SK-N-SH (cell line): ENCODE data around the gene ST6GALNAC3.

ENCODE experiments used
- ELF1 ChIP-seq: IDR thresholded peaks from 2 replicates; pipeline ENCODE4 v1.4.0; 2012
- EP300 ChIP-seq, 2 experiments: IDR thresholded peaks; 2 replicates each; pipeline versions ENCODE4 v1.4.0 to v1.6.1; 2012; ENCODE audit warnings: borderline replicate concordance in 1 of 2, low read depth in 1 of 2, low read length in 1 of 2
- GABPA ChIP-seq: IDR thresholded peaks from 2 replicates; pipeline ENCODE4 v1.4.0; 2012; ENCODE audit warnings: low read depth, mild to moderate bottlenecking
- NFIC ChIP-seq: IDR thresholded peaks from 2 replicates; pipeline ENCODE4 v1.4.0; 2012; ENCODE audit warnings: borderline replicate concordance
- POLR2AphosphoS5 ChIP-seq: IDR thresholded peaks from 2 replicates; pipeline ENCODE4 v1.6.1; 2012; ENCODE audit warnings: low read depth, low read length
- TAF1 ChIP-seq: IDR thresholded peaks from 2 replicates; pipeline ENCODE4 v1.6.1; 2012; ENCODE audit warnings: low read depth, mild to moderate bottlenecking, low read length, moderate library complexity, borderline replicate concordance
- TF ChIP-seq, protein P1 (sequence below): IDR thresholded peaks from 2 replicates; pipeline ENCODE4 v1.4.0; 2012; ENCODE audit warnings: low read depth, borderline replicate concordance
- TF ChIP-seq, protein P2 (sequence below): fragments of 200-600 bp; sonication (generic); IDR thresholded peaks from 2 replicates; pipeline ENCODE4 v1.6.1; 2017; ENCODE audit warnings: antibody characterized with exemption, mild to moderate bottlenecking, moderate library complexity
- TF ChIP-seq, protein P3 (sequence below): IDR thresholded peaks from 2 replicates; pipeline ENCODE4 v1.4.0; 2012; ENCODE audit warnings: low read depth
- TF ChIP-seq, protein P4 (sequence below): fragments of 150-350 bp; IDR thresholded peaks from 2 replicates; pipeline ENCODE4 v1.6.1; 2017; ENCODE audit warnings: antibody characterized with exemption, low read length, low read depth, borderline replicate concordance
- TF ChIP-seq, protein P5 (sequence below): IDR thresholded peaks from 2 replicates; pipeline ENCODE4 v1.6.1; 2012; ENCODE audit warnings: mild to moderate bottlenecking, low read depth, low read length, moderate library complexity

DNA sequence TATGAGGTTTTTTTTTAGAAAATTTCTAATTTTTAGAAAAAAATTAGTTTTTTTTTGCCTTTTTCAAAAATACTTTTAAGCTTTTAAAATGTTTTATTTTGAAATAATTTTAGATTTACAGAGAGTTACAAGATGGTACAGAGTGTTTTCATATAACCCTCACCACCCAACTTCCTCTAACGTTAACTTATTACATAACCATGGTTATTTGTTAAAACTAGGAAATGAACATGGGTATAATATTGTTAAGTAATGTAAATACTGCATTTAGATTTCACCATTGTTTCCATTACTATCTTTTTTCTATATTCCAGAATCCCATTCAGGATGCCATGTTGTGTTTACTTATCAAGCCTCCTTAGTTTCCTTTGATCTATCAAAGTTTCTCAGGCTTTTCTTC, 45.2 kb upstream of the ST6GALNAC3 start:
- TF ChIP-seq TAF1 (no peak), GABPA (no peak), ELF1 (no peak), EP300 (IDR thresholded peaks at IDR 0.05; ENCODE audit: borderline replicate concordance in 1 of 2, low read depth in 1 of 2, low read length in 1 of 2) (no peak), POLR2AphosphoS5 (no peak), NFIC (no peak)
- TF ChIP-seq, protein P1, sequence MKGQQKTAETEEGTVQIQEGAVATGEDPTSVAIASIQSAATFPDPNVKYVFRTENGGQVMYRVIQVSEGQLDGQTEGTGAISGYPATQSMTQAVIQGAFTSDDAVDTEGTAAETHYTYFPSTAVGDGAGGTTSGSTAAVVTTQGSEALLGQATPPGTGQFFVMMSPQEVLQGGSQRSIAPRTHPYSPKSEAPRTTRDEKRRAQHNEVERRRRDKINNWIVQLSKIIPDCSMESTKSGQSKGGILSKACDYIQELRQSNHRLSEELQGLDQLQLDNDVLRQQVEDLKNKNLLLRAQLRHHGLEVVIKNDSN: no peak
- TF ChIP-seq, protein P2, sequence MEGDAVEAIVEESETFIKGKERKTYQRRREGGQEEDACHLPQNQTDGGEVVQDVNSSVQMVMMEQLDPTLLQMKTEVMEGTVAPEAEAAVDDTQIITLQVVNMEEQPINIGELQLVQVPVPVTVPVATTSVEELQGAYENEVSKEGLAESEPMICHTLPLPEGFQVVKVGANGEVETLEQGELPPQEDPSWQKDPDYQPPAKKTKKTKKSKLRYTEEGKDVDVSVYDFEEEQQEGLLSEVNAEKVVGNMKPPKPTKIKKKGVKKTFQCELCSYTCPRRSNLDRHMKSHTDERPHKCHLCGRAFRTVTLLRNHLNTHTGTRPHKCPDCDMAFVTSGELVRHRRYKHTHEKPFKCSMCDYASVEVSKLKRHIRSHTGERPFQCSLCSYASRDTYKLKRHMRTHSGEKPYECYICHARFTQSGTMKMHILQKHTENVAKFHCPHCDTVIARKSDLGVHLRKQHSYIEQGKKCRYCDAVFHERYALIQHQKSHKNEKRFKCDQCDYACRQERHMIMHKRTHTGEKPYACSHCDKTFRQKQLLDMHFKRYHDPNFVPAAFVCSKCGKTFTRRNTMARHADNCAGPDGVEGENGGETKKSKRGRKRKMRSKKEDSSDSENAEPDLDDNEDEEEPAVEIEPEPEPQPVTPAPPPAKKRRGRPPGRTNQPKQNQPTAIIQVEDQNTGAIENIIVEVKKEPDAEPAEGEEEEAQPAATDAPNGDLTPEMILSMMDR: no peak
- TF ChIP-seq, protein P3, sequence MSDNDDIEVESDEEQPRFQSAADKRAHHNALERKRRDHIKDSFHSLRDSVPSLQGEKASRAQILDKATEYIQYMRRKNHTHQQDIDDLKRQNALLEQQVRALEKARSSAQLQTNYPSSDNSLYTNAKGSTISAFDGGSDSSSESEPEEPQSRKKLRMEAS: no peak
- TF ChIP-seq, protein P4, sequence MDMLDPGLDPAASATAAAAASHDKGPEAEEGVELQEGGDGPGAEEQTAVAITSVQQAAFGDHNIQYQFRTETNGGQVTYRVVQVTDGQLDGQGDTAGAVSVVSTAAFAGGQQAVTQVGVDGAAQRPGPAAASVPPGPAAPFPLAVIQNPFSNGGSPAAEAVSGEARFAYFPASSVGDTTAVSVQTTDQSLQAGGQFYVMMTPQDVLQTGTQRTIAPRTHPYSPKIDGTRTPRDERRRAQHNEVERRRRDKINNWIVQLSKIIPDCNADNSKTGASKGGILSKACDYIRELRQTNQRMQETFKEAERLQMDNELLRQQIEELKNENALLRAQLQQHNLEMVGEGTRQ: no peak
- TF ChIP-seq, protein P5, sequence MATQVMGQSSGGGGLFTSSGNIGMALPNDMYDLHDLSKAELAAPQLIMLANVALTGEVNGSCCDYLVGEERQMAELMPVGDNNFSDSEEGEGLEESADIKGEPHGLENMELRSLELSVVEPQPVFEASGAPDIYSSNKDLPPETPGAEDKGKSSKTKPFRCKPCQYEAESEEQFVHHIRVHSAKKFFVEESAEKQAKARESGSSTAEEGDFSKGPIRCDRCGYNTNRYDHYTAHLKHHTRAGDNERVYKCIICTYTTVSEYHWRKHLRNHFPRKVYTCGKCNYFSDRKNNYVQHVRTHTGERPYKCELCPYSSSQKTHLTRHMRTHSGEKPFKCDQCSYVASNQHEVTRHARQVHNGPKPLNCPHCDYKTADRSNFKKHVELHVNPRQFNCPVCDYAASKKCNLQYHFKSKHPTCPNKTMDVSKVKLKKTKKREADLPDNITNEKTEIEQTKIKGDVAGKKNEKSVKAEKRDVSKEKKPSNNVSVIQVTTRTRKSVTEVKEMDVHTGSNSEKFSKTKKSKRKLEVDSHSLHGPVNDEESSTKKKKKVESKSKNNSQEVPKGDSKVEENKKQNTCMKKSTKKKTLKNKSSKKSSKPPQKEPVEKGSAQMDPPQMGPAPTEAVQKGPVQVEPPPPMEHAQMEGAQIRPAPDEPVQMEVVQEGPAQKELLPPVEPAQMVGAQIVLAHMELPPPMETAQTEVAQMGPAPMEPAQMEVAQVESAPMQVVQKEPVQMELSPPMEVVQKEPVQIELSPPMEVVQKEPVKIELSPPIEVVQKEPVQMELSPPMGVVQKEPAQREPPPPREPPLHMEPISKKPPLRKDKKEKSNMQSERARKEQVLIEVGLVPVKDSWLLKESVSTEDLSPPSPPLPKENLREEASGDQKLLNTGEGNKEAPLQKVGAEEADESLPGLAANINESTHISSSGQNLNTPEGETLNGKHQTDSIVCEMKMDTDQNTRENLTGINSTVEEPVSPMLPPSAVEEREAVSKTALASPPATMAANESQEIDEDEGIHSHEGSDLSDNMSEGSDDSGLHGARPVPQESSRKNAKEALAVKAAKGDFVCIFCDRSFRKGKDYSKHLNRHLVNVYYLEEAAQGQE: no peak
